ENCODE measurements around the gene RPIA. TPM values are rescaled to one million over a fixed set of nuclear protein-coding genes. Genes with fewer than 3 reads are reported as not detected.
"Not testable (repeated sequence)": the region's sequence is repeated elsewhere in the genome, so short reads cannot be mapped to it uniquely, and the experiment has no call there.

The RPIA gene
- total RNA-seq, 1 experiment from 2014 or later = 18.2 TPM

DNA sequence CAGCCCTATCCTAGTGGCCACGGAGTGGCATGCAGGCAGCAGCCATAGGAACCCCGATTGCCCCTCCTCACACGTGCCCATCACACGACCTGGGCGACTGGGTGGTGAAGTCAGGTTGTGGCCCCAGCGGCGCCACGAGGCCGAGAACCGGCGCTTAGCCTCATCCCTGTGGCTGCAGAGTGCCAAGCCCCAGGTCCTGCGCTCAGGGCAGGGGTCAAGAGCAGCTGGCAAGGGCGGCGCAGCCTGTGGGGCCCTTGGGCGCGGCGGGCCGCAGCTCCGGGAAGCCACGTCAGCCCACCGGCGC is 73.3 kb downstream of the RPIA start:
- no peaks in the 10 kb centered on the region for H3K27me3 ChIP-seq (ENCODE audit: control insufficient read depth, insufficient read depth, low read length)
- intact Hi-C loops (cut with micrococcal nuclease; ENCODE audit: unreplicated experiment) = no loop called here
- no peaks in the 10 kb centered on the region for H3K9me3 ChIP-seq (ENCODE audit: control insufficient read depth, insufficient read depth, low read depth, low read length)
- no peak overlapping the region for H3K27ac ChIP-seq (ENCODE audit: low read length)
- BruUV-seq (replicated peaks) = no TSS peak
- no peak for ATAC-seq
- no peak overlapping the region for H3K4me3 ChIP-seq (ENCODE audit: low read depth in 2 of 2, low read length in 2 of 2)
- DNase-seq (ENCODE audit: low read depth, low spot score) = no peak
- TF ChIP-seq, protein P1, sequence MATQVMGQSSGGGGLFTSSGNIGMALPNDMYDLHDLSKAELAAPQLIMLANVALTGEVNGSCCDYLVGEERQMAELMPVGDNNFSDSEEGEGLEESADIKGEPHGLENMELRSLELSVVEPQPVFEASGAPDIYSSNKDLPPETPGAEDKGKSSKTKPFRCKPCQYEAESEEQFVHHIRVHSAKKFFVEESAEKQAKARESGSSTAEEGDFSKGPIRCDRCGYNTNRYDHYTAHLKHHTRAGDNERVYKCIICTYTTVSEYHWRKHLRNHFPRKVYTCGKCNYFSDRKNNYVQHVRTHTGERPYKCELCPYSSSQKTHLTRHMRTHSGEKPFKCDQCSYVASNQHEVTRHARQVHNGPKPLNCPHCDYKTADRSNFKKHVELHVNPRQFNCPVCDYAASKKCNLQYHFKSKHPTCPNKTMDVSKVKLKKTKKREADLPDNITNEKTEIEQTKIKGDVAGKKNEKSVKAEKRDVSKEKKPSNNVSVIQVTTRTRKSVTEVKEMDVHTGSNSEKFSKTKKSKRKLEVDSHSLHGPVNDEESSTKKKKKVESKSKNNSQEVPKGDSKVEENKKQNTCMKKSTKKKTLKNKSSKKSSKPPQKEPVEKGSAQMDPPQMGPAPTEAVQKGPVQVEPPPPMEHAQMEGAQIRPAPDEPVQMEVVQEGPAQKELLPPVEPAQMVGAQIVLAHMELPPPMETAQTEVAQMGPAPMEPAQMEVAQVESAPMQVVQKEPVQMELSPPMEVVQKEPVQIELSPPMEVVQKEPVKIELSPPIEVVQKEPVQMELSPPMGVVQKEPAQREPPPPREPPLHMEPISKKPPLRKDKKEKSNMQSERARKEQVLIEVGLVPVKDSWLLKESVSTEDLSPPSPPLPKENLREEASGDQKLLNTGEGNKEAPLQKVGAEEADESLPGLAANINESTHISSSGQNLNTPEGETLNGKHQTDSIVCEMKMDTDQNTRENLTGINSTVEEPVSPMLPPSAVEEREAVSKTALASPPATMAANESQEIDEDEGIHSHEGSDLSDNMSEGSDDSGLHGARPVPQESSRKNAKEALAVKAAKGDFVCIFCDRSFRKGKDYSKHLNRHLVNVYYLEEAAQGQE (IDR thresholded peaks at IDR 0.05; ENCODE audit: insufficient read depth in 1 of 2, low read depth in 2 of 2, low read length in 1 of 2) = no peak
- TF ChIP-seq POLR2AphosphoS5 (IDR thresholded peaks at IDR 0.05; ENCODE audit: low read depth, low read length) = no peak
- no peak for TF ChIP-seq TCF7L2 (IDR thresholded peaks at IDR 0.05; ENCODE audit: low read depth, low read length)
- TF ChIP-seq, protein P2, sequence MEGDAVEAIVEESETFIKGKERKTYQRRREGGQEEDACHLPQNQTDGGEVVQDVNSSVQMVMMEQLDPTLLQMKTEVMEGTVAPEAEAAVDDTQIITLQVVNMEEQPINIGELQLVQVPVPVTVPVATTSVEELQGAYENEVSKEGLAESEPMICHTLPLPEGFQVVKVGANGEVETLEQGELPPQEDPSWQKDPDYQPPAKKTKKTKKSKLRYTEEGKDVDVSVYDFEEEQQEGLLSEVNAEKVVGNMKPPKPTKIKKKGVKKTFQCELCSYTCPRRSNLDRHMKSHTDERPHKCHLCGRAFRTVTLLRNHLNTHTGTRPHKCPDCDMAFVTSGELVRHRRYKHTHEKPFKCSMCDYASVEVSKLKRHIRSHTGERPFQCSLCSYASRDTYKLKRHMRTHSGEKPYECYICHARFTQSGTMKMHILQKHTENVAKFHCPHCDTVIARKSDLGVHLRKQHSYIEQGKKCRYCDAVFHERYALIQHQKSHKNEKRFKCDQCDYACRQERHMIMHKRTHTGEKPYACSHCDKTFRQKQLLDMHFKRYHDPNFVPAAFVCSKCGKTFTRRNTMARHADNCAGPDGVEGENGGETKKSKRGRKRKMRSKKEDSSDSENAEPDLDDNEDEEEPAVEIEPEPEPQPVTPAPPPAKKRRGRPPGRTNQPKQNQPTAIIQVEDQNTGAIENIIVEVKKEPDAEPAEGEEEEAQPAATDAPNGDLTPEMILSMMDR (IDR thresholded peaks at IDR 0.05) = no peak
- no peak for TF ChIP-seq SIN3A (IDR thresholded peaks at IDR 0.05; ENCODE audit: borderline replicate concordance, insufficient read depth, low read depth, low read length)
- in situ Hi-C loops (cut with HindIII; ENCODE audit: low pct_unique_long_range_greater_than_20kb, low sequenced_read_pairs) = no loop called here
- no peaks in the 10 kb centered on the region for H3K36me3 ChIP-seq (ENCODE audit: control insufficient read depth, insufficient read depth, low read length)
- ChIA-PET CTCF (no interaction called here), POLR2A (no interaction called here)
- H3K4me1 ChIP-seq (ENCODE audit: control insufficient read depth, insufficient read depth, low read length) = no peaks in the 10 kb centered on the region

DNA sequence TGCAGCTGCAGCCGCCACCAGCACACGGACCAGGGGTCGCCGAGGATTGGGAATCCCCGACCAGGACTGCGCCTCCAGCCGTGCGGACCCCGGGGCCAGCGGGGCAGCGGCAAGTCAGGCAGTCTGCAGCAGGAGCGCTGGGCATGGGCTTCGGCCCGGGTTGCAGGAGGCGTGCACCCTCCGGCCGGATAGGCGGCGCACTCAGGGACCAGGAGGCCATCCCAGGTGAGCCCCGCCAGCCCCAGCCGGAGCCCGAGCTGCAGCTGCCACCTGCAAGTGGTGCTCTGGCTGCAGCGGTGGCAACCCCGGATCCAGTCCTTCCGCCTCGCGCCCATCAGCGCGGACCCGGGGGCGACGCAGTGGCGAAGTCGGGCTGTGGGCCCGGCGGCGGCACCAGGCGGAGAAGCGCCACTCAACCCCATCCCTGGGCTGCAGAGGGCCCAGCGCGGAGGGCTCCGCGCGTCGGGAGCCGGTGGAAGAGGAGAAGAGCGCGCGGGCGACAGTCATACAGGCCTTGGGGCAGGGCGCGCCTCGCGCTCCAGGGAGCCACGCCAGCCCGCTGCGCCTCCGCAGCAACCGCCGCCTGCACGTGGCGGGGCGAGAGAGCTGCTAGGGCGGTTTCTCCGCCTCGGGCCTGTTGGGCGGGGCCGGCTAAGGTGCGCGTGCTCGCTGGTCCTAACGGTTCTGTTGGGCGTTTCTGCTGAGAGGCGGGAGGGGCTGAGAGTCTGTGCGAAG is 73.8 kb downstream of the RPIA start:
- BruUV-seq (replicated peaks) = no TSS peak
- in situ Hi-C loops (cut with HindIII; ENCODE audit: low pct_unique_long_range_greater_than_20kb, low sequenced_read_pairs) (no loop called here), intact Hi-C loops (cut with micrococcal nuclease; ENCODE audit: unreplicated experiment) (no loop called here)
- no peaks in the 10 kb centered on the region for H3K4me1 ChIP-seq (ENCODE audit: control insufficient read depth, insufficient read depth, low read length)
- POLR2A ChIA-PET = no interaction called here
- DNase-seq (ENCODE audit: low read depth, low spot score) (no peak), ATAC-seq (no peak)
- CTCF ChIA-PET = interaction anchor here (0.6 kb wide), 1 partner anchor 9 kb away, joined by 3 read pairs; no protein-coding TSS in a partner anchor
- TF ChIP-seq, protein P1 (IDR thresholded peaks at IDR 0.05; ENCODE audit: insufficient read depth in 1 of 2, low read depth in 2 of 2, low read length in 1 of 2) = no peak
- TF ChIP-seq, protein P2 (IDR thresholded peaks at IDR 0.05) = no peak
- no peak overlapping the region for H3K27ac ChIP-seq (ENCODE audit: low read length)
- H3K9me3 ChIP-seq (ENCODE audit: control insufficient read depth, insufficient read depth, low read depth, low read length) = no peaks in the 10 kb centered on the region
- H3K36me3 ChIP-seq (ENCODE audit: control insufficient read depth, insufficient read depth, low read length) = no peaks in the 10 kb centered on the region
- no peak overlapping the region for H3K4me3 ChIP-seq (ENCODE audit: low read depth in 2 of 2, low read length in 2 of 2)
- no peaks in the 10 kb centered on the region for H3K27me3 ChIP-seq (ENCODE audit: control insufficient read depth, insufficient read depth, low read length)

DNA sequence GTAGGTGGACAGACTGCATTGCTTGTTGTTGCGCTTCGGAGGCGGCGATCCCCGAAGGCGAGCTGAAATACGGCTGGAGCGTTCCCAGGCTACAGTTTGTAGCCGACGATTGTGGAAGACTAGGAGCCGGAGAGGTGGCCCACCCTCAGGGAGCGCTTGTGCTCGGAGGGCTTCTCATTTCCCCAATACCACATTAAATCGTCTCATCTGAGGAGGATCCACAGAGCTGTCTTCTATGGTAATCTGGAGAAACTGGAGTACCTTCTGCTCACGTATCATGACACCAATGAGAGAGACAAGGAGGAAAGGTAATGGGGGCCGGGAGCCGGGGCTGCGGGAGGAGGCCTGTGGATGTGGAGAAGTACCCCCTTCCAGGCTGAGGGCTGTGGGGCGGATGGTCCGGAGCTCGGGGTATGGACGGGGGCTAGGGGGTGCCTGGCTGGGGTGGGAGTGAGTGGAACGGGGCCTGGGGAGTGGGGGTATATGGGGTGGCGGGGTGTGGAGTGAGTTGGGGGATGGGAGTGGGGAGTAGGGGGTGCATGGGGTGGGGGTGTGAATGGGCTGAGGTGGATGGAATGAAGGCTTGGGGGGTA is 74.5 kb downstream of the RPIA start:
- in situ Hi-C loops (cut with HindIII; ENCODE audit: low pct_unique_long_range_greater_than_20kb, low sequenced_read_pairs); DNase-seq (ENCODE audit: low read depth, low spot score); intact Hi-C loops (cut with micrococcal nuclease; ENCODE audit: unreplicated experiment); H3K27ac ChIP-seq (ENCODE audit: low read length); H3K36me3 ChIP-seq (ENCODE audit: control insufficient read depth, insufficient read depth, low read length); H3K4me1 ChIP-seq (ENCODE audit: control insufficient read depth, insufficient read depth, low read length); H3K9me3 ChIP-seq (ENCODE audit: control insufficient read depth, insufficient read depth, low read depth, low read length); ATAC-seq; H3K4me3 ChIP-seq (ENCODE audit: low read depth in 2 of 2, low read length in 2 of 2); BruUV-seq (replicated peaks); POLR2A ChIA-PET; H3K27me3 ChIP-seq (ENCODE audit: control insufficient read depth, insufficient read depth, low read length): not testable (repeated sequence)
- CTCF ChIA-PET = interaction anchor here (0.6 kb wide), 1 partner anchor 10 kb away, joined by 3 read pairs; no protein-coding TSS in a partner anchor

Data from Panc1 (cell line).